Liver (tissue), 9 donors: ENCODE measurements around the gene CLCN2. TPM values are rescaled to one million over a fixed set of nuclear protein-coding genes. Genes with fewer than 3 reads are reported as not detected.

Experiments used
- DNase-seq: peaks from one replicate; pipeline ENCODE4 v3.0.0-alpha.2; 2017; ENCODE audit warnings: low spot score
- H3K27ac ChIP-seq, 2 donors: one replicate each; pipeline ENCODE4 v1.7.0; 2013; ENCODE audit warnings: inconsistent platforms in 2 of 2, low read length in 2 of 2, control low read depth in 1 of 2, low read depth in 1 of 2, mild to moderate bottlenecking in 1 of 2
- H3K27me3 ChIP-seq, 4 donors: one replicate each; pipeline versions ENCODE4 v1.6.1 to v1.7.0; 2013; ENCODE audit warnings: low read length in 3 of 4, inconsistent platforms in 1 of 4, mild to moderate bottlenecking in 1 of 4, moderate library complexity in 1 of 4; ENCODE audit not compliant: control insufficient read depth in 4 of 4, insufficient read depth in 4 of 4
- H3K36me3 ChIP-seq, 4 donors: one replicate each; pipeline versions ENCODE4 v1.6.1 to v1.7.0; 2013; ENCODE audit warnings: low read length in 3 of 4, mild to moderate bottlenecking in 3 of 4, low read depth in 1 of 4, moderate library complexity in 1 of 4; ENCODE audit not compliant: control insufficient read depth in 4 of 4, insufficient read depth in 3 of 4
- H3K4me1 ChIP-seq, 4 donors: one replicate each; pipeline versions ENCODE4 v1.6.1 to v1.7.0; 2013; ENCODE audit warnings: low read length in 3 of 4, mild to moderate bottlenecking in 3 of 4, moderate library complexity in 1 of 4; ENCODE audit not compliant: control insufficient read depth in 4 of 4, insufficient read depth in 4 of 4
- H3K4me3 ChIP-seq, 3 donors: one replicate each; pipeline versions ENCODE4 v1.6.1 to v1.7.0; 2013; ENCODE audit warnings: low read length in 3 of 3, control low read depth in 1 of 3, low read depth in 1 of 3, mild to moderate bottlenecking in 1 of 3
- H3K9ac ChIP-seq, 2 donors: one replicate each; pipeline ENCODE4 v1.7.0; 2013; ENCODE audit warnings: low read length in 2 of 2, mild to moderate bottlenecking in 2 of 2, moderate library complexity in 2 of 2, control low read depth in 1 of 2, low read depth in 1 of 2
- H3K9me3 ChIP-seq, 4 donors: one replicate each; pipeline versions ENCODE4 v1.6.1 to v1.7.0; 2013; ENCODE audit warnings: low read length in 3 of 4; ENCODE audit not compliant: control insufficient read depth in 4 of 4
- EGR1 ChIP-seq, 2 donors: IDR thresholded peaks; 2 replicates each; pipeline ENCODE4 v1.6.1; 2016 to 2018; ENCODE audit warnings: antibody characterized with exemption in 2 of 2, low read depth in 2 of 2
- FOXA1 ChIP-seq: IDR thresholded peaks from 2 replicates; pipeline ENCODE4 v1.6.1; 2016; ENCODE audit warnings: antibody characterized with exemption
- HNF4A ChIP-seq, 2 donors: conservative IDR thresholded peaks; 2 replicates each; pipeline ENCODE4 v1.6.1; 2016; ENCODE audit warnings: antibody characterized with exemption in 2 of 2, mild to moderate bottlenecking in 2 of 2
- HNF4G ChIP-seq: IDR thresholded peaks from 2 replicates; pipeline ENCODE4 v1.6.1; 2016; ENCODE audit warnings: antibody characterized with exemption
- JUND ChIP-seq, 2 donors: IDR thresholded peaks; 2 replicates each; pipeline ENCODE4 v1.6.1; 2016; ENCODE audit warnings: antibody characterized with exemption in 2 of 2
- NR2F2 ChIP-seq: IDR thresholded peaks from 2 replicates; pipeline ENCODE4 v1.6.1; 2016; ENCODE audit warnings: antibody characterized with exemption
- RXRA ChIP-seq, 2 donors: IDR thresholded peaks; 2 replicates each; pipeline ENCODE4 v1.6.1; 2017 to 2018; ENCODE audit warnings: antibody characterized with exemption in 2 of 2, mild to moderate bottlenecking in 1 of 2
- TAF1 ChIP-seq: conservative IDR thresholded peaks from 2 replicates; pipeline ENCODE4 v1.6.1; 2016; ENCODE audit warnings: antibody characterized with exemption, mild to moderate bottlenecking
- YY1 ChIP-seq: IDR thresholded peaks from 2 replicates; pipeline ENCODE4 v1.6.1; 2016; ENCODE audit warnings: antibody characterized with exemption, mild to moderate bottlenecking
- WGBS: extraction: QIAGEN DNeasy Blood & Tissue Kit; methylation state at CpG from one replicate; pipeline ENCODE4 v1.1.7; 2013; 5-methylcytosine and 5-hydroxymethylcytosine counted together
- polyA plus RNA-seq, 2 donors: library from polyadenylated mRNA; stranded (reverse) in 1 of 2; unstranded in 1 of 2; fragments of 200-250 nt in 1 of 2; fragments of >200 nt in 1 of 2; fragmentation: Nextera tagmentation in 1 of 2; extraction: Ambion mirVana in 1 of 2; gene quantifications; one replicate each; pipeline versions ENCODE4 v1.2.1 to v1.2.3, GENCODE V29; 2013 to 2015
- total RNA-seq, 2 donors: library from RNA; depleted of rRNA; stranded (reverse); fragments of >200 nt; gene quantifications; one replicate each; pipeline ENCODE4 v1.2.3, GENCODE V29; 2014
- TF ChIP-seq, protein P1 (sequence below): fragments of 150-350 bp; IDR thresholded peaks from 2 replicates; pipeline ENCODE4 v1.5.1; 2017; ENCODE audit warnings: improper control_type of control experiment, low read depth, low read length; ENCODE audit not compliant: missing input control
- TF ChIP-seq, protein P2 (sequence below): IDR thresholded peaks from 2 replicates; pipeline ENCODE4 v1.6.1; 2016; ENCODE audit warnings: antibody characterized with exemption
- donor health status: healthy.
- donor health status: healthy.
- donor health status: healthy.
- donor health status: healthy.
- donor health status: healthy.

Gene CLCN2
- total and polyA plus RNA-seq, 4 donors, result 1.1 to 3.9 (median 2.6) TPM

GRCh38 chr3:184361932-184362667 lies 695 bp upstream of the CLCN2 start:
- under 1% methylated on average over 38 of the region's 38 CpGs for WGBS
- TF ChIP-seq FOXA1, result no peak
- TF ChIP-seq, protein P1, sequence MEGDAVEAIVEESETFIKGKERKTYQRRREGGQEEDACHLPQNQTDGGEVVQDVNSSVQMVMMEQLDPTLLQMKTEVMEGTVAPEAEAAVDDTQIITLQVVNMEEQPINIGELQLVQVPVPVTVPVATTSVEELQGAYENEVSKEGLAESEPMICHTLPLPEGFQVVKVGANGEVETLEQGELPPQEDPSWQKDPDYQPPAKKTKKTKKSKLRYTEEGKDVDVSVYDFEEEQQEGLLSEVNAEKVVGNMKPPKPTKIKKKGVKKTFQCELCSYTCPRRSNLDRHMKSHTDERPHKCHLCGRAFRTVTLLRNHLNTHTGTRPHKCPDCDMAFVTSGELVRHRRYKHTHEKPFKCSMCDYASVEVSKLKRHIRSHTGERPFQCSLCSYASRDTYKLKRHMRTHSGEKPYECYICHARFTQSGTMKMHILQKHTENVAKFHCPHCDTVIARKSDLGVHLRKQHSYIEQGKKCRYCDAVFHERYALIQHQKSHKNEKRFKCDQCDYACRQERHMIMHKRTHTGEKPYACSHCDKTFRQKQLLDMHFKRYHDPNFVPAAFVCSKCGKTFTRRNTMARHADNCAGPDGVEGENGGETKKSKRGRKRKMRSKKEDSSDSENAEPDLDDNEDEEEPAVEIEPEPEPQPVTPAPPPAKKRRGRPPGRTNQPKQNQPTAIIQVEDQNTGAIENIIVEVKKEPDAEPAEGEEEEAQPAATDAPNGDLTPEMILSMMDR, result no peak
- no peak for TF ChIP-seq RXRA (IDR thresholded peaks at IDR 0.05)
- TF ChIP-seq JUND (IDR thresholded peaks at IDR 0.05), result no peak
- TF ChIP-seq TAF1, result no peak
- TF ChIP-seq NR2F2, result no peak
- TF ChIP-seq HNF4G, result no peak
- no peak for TF ChIP-seq HNF4A (conservative IDR thresholded peaks at IDR 0.05)
- TF ChIP-seq, protein P2, sequence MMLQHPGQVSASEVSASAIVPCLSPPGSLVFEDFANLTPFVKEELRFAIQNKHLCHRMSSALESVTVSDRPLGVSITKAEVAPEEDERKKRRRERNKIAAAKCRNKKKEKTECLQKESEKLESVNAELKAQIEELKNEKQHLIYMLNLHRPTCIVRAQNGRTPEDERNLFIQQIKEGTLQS, result no peak
- peak; percentile 82 to 84 for TF ChIP-seq EGR1 (IDR thresholded peaks at IDR 0.05; ENCODE audit: low read depth in 2 of 2)
- TF ChIP-seq YY1, result peak; percentile 13
- Histone ChIP-seq H3K36me3 (peaks cover 0 to 10% (median under 1%) of the 10 kb centered on the region in 4 donors), H3K27me3 (no peaks in the 10 kb centered on the region), H3K4me3 (peak overlapping the region; percentile 88 to 97 (median 96)), H3K9ac (peak overlapping the region; percentile 74 to 92), H3K27ac (peak overlapping the region; percentile 92 to 98), H3K9me3 (no peaks in the 10 kb centered on the region), H3K4me1 (peaks cover 2 to 28% (median 11%) of the 10 kb centered on the region in 4 donors)
- DNase-seq, result peak; percentile 78

DNA sequence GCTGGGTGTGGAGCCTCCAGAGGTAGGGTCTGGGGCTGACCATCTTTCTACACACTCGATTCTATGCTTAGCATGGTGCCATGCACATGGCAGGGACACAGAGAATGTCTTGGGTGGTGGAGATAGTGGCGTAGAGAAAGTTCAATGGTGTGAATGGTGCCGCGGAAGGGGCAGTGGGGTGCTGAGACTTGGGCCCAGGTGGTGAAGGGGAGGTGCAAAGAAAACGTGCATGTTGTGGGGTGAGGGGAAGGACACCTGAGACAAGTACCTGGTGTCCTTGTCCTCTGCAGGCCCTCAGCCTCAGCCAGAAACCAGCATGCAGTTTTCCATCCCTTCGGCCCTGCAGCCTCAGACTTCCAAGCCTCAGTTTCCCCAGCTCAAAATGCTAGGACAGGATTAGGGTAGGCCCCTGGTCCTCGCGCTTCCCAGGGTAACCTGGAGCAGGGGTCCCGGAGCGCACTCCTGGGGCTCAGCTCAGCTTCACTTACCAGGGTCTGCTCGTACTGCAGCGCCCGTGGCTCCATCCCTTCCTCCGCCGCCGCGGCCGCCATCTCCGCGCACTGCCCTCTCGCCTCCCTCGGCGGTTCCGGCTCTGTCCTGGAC lies 375 bp downstream of the CLCN2 start:
- DNase-seq, result no peak
- Histone ChIP-seq H3K9me3 (no peaks in the 10 kb centered on the region), H3K4me3 (peak overlapping the region; percentile 60 to 97 (median 88)), H3K4me1 (peaks cover 2 to 28% (median 11%) of the 10 kb centered on the region in 4 donors), H3K27ac (peak overlapping the region in 1 of 2 donors; percentile 73), H3K36me3 (peaks cover 0 to 6% (median under 1%) of the 10 kb centered on the region in 4 donors), H3K9ac (no peak overlapping the region), H3K27me3 (no peaks in the 10 kb centered on the region)
- TF ChIP-seq EGR1 (IDR thresholded peaks at IDR 0.05; ENCODE audit: low read depth in 2 of 2), result no peak
- TF ChIP-seq, protein P1, result peak; percentile 0
- WGBS, result 14% methylated on average over 24 of the region's 24 CpGs
